ENCODE data around the gene ANXA2.

- no peak for TF ChIP-seq ISL1 (CRISPR knock-in tag; IDR thresholded peaks at IDR 0.05)
- TF ChIP-seq PATZ1 (CRISPR knock-in tag; IDR thresholded peaks at IDR 0.05; ENCODE audit: borderline replicate concordance): no peak
- TF ChIP-seq CSDC2 (CRISPR knock-in tag; IDR thresholded peaks at IDR 0.05): no peak
- no peak for TF ChIP-seq ZFP30 (CRISPR knock-in tag; IDR thresholded peaks at IDR 0.05)
- no peak for TF ChIP-seq ZFP3 (CRISPR knock-in tag; IDR thresholded peaks at IDR 0.05)
- no peak for TF ChIP-seq GLIS3 (CRISPR knock-in tag; IDR thresholded peaks at IDR 0.05)
- TF ChIP-seq ARNTL (CRISPR knock-in tag; IDR thresholded peaks at IDR 0.05; ENCODE audit: borderline replicate concordance, low read depth): no peak
- no peak for TF ChIP-seq RARB (CRISPR knock-in tag; IDR thresholded peaks at IDR 0.05)
- no peak for TF ChIP-seq OSR1 (CRISPR knock-in tag; IDR thresholded peaks at IDR 0.05)
- TF ChIP-seq CREB5 (CRISPR knock-in tag; IDR thresholded peaks at IDR 0.05; ENCODE audit: low read depth): no peak
These were observed 22.0 kb upstream of the ANXA2 start for GRCh38 chr15:60419753-60420152.

Measured in SK-N-SH treated with all-trans-retinoic acid at 6 μM for 48 hours (cell line).